Bronchial epithelial cell (primary cell): ENCODE data around the gene OAS2. TPM values are rescaled to one million over a fixed set of nuclear protein-coding genes. Genes with fewer than 3 reads are reported as not detected.

ENCODE experiments used
- DNase-seq: peaks from one replicate; pipeline ENCODE4 v3.0.0-alpha.2; 2010; ENCODE audit warnings: low read depth
- FAIRE-seq: peaks from 2 replicates; lab custom pipeline; 2011; peaks lifted over from hg19 to GRCh38; lab: Jason Lieb, UNC
- H3K27me3 ChIP-seq: 2 replicates; pipeline ENCODE4 v1.5.1; 2011; ENCODE audit warnings: low read length; ENCODE audit not compliant: control insufficient read depth, insufficient read depth
- H3K36me3 ChIP-seq: 2 replicates; pipeline ENCODE4 v1.5.1; 2011; ENCODE audit warnings: low read length; ENCODE audit not compliant: control insufficient read depth, insufficient read depth
- H3K4me3 ChIP-seq: 2 replicates; pipeline ENCODE4 v1.5.1; 2011; ENCODE audit warnings: mild to moderate bottlenecking, low read depth, low read length, control low read depth
- CTCF ChIP-seq: IDR thresholded peaks from 2 replicates; pipeline ENCODE4 v1.5.1; 2011; ENCODE audit warnings: mild to moderate bottlenecking, moderate library complexity, low read length, control low read depth, inconsistent platforms; ENCODE audit not compliant: insufficient read depth, severe bottlenecking
- total RNA-seq: library from RNA; depleted of rRNA; stranded (reverse); fragments of >200 nt; gene quantifications from 2 replicates; pipeline ENCODE4 v1.2.1, GENCODE V29; 2014

Gene OAS2
- total RNA-seq, 1 donor from 2014 or later: 0.79 TPM

GRCh38 chr12:113049976-113050742 is 71.8 kb downstream of the OAS2 start:
- peaks cover 4% of the 10 kb centered on the region for H3K27me3 ChIP-seq
- H3K4me3 ChIP-seq: no peak overlapping the region
- no peaks in the 10 kb centered on the region for H3K36me3 ChIP-seq
- FAIRE-seq (peak; percentile 36), DNase-seq (peak; percentile 18)
- peak; percentile 49 for TF ChIP-seq CTCF

- FAIRE-seq (no peak), DNase-seq (no peak)
- H3K27me3 ChIP-seq: peaks cover 9% of the 10 kb centered on the region
- H3K36me3 ChIP-seq: no peaks in the 10 kb centered on the region
- no peak overlapping the region for H3K4me3 ChIP-seq
- no peak for TF ChIP-seq CTCF
These were observed 72.5 kb downstream of the OAS2 start for GRCh38 chr12:113050795-113051194.

- no peaks in the 10 kb centered on the region for H3K36me3 ChIP-seq
- no peak overlapping the region for H3K4me3 ChIP-seq
- H3K27me3 ChIP-seq: peaks cover 16% of the 10 kb centered on the region
- TF ChIP-seq CTCF: no peak
- FAIRE-seq: no peak
- DNase-seq: no peak
These were observed 73.4 kb downstream of the OAS2 start for GRCh38 chr12:113051759-113052158.

- H3K36me3 ChIP-seq: no peaks in the 10 kb centered on the region
- DNase-seq: no peak
- no peak for TF ChIP-seq CTCF
- FAIRE-seq: no peak
- H3K27me3 ChIP-seq: peaks cover 20% of the 10 kb centered on the region
- H3K4me3 ChIP-seq: no peak overlapping the region
These were observed 74.0 kb downstream of the OAS2 start for GRCh38 chr12:113052326-113052725.

- H3K27me3 ChIP-seq: peaks cover 27% of the 10 kb centered on the region
- no peak for TF ChIP-seq CTCF
- DNase-seq (no peak), FAIRE-seq (no peak)
- no peak overlapping the region for H3K4me3 ChIP-seq
- no peaks in the 10 kb centered on the region for H3K36me3 ChIP-seq
These were observed 76.7 kb downstream of the OAS2 start for GRCh38 chr12:113054948-113055486.
